ENCODE results near the gene MYL5. TPM values are rescaled to one million over a fixed set of nuclear protein-coding genes. Genes with fewer than 3 reads are reported as not detected.

MYL5 gene
- total RNA-seq, 2 donors from 2014 or later = 7.4 to 21.8 TPM

GRCh38 chr4:717601-718320, 43.4 kb downstream of the MYL5 start:
- H3K27ac Mint-ChIP-seq = peak overlapping the region in 1 of 2 donors; percentile 9
- H3K36me3 Mint-ChIP-seq = peaks cover 0 to 27% of the 10 kb centered on the region in 2 donors
- no peak for DNase-seq (ENCODE audit: low spot score in 2 of 2)
- H3K9me3 Mint-ChIP-seq = no peaks in the 10 kb centered on the region
- no peak for ATAC-seq

GRCh38 chr4:718460-718859, 44.1 kb downstream of the MYL5 start:
- DNase-seq (ENCODE audit: low spot score in 2 of 2) (no peak), ATAC-seq (no peak)
- H3K27ac Mint-ChIP-seq = peak overlapping the region in 1 of 2 donors; percentile 9
- no peaks in the 10 kb centered on the region for H3K9me3 Mint-ChIP-seq
- peaks cover 0 to 33% of the 10 kb centered on the region in 2 donors for H3K36me3 Mint-ChIP-seq

DNA sequence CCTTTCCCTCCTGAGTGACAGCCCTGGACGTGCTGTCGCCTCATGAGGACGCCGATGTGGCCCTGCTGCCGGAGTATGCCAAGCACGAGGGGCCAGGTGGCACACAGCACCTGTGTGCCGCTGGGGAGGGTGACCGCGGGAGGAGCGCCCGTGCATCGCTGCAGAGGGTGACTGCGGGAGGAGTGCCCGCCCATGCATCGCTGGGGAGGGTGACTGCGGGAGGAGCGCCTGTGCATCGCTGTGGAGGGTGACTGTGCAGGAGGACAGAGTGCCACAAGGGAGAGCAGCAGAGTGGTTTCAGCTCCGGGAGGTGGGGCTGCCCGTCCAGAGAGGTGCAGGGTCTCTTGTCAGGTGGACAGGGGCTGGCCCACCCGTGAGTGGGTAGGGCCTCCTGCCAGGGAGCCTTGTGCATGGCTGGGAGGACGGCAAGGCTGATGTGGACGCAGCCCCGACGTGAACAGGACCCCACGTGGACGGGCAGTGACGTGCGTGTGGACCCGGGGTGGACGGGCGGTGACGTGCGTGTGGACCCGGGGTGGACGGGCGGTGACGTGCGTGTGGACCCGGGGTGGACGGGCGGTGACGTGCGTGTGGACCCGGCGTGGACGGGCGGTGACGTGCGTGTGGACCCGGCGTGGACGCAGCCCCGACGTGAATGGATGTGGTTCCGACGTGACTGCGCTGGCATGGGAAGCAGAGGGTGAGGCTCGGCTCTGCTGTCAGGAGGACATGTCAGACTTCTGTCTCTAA, 45.9 kb downstream of the MYL5 start:
- H3K9me3 Mint-ChIP-seq = no peaks in the 10 kb centered on the region
- no peak for ATAC-seq

GRCh38 chr4:721261-722168, 47.2 kb downstream of the MYL5 start:
- Mint-ChIP-seq H3K27ac (peak overlapping the region; percentile 36 to 50), H3K9me3 (no peaks in the 10 kb centered on the region), H3K36me3 (peaks cover 0 to 38% of the 10 kb centered on the region in 2 donors)
- no peak for DNase-seq (ENCODE audit: low spot score in 2 of 2)
- ATAC-seq = no peak

More for the DNA sequence above, 45.9 kb downstream of the MYL5 start:
- no peak for DNase-seq (ENCODE audit: low spot score in 2 of 2)
- Mint-ChIP-seq H3K27ac (peak overlapping the region in 1 of 2 donors; percentile 3), H3K36me3 (peaks cover 0 to 38% of the 10 kb centered on the region in 2 donors)

GRCh38 chr4:722169-722725, 47.9 kb downstream of the MYL5 start:
- no peak overlapping the region for H3K27ac Mint-ChIP-seq
- ATAC-seq = no peak
- H3K9me3 Mint-ChIP-seq = no peaks in the 10 kb centered on the region
- peaks cover 0 to 38% of the 10 kb centered on the region in 2 donors for H3K36me3 Mint-ChIP-seq
- no peak for DNase-seq (ENCODE audit: low spot score in 2 of 2)

GRCh38 chr4:722851-723360, 48.6 kb downstream of the MYL5 start:
- no peak for DNase-seq (ENCODE audit: low spot score in 2 of 2)
- ATAC-seq = no peak
- Mint-ChIP-seq H3K9me3 (no peaks in the 10 kb centered on the region), H3K27ac (peak overlapping the region; percentile 44 to 71), H3K36me3 (peaks cover 0 to 38% of the 10 kb centered on the region in 2 donors)

DNA sequence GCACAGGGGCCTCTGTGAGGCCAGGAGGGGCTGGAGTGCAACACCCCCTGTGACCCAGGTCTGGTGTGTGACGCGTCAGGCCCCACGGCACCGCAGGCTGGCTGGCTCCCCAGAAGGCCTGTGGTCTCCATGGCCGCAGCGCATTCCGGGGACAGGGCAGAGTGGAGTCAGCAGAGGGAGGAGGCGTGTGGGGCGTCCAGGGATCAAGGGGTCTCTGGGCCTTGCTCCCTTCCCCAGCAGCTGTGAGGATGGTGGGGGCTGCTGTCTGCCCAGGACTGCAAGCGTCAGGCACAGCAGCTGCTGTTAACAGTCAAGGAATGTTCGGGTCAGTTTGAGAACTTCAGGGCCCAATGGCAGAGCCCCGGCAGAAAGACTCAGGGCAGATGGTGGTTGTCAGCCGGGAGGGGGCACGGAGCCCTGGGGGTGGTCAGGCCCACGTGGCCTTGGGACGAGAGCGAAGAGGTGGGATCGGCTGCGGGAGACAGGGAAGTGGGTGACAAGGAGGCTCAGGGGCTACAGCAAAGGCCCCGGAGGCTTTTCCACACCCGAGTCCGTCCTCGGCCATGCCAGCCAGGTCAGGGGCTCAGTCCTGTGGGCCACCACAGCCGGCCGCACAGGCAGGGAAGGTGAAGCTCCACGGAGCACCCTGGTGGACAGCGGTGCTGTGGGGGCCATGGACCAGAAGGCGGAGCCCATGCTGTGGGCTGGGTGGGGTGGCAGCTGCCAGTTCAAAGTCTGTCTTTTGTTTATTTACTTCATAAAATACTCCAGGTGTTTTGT, 49.6 kb downstream of the MYL5 start:
- Mint-ChIP-seq H3K9me3 (no peaks in the 10 kb centered on the region), H3K27ac (peak overlapping the region; percentile 71 to 74), H3K36me3 (peaks cover 0 to 38% of the 10 kb centered on the region in 2 donors)
- DNase-seq (ENCODE audit: low spot score in 2 of 2) = no peak
- no peak for ATAC-seq

DNA sequence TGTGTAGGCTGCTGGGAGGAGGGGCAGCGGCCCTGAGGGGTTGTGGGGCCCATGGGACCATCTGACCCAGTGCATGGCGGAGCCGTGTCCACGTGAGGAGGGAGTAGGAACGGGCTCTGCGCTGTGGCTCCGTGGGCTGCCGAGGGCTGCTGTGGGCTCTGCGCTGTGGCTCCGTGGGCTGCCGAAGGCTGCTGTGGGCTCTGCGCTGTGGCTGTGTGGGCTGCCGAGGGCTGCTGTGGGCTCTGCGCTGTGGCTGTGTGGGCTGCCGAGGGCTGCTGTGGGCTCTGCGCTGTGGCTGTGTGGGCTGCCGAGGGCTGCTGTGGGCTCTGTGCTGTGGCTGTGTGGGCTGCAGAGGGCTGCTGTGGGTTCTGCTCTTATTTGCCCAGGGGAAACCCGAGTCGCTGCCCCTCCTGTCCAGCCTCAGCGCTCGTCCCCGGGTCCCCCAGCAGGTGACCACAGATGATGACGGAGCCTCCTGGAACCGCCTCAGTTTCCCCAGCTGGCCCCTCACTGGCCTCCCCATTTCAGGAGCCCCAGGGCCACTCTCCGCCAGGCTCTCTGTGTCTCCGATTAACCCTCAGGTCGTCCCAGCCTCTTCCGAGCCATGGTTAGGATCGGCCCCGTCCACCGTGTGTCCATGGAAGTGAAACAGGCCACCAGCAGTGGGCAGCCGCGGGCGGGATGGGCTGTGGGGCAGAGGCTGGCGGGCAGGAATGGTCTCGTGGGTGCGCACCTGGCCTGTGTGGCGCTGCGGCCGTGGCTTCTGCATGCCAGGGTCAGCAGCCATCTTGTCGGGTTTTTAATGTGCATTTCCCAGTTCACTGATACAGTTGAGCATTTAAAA, 51.3 kb downstream of the MYL5 start:
- Mint-ChIP-seq H3K36me3 (peaks cover 2 to 28% of the 10 kb centered on the region in 2 donors), H3K9me3 (no peaks in the 10 kb centered on the region), H3K27ac (no peak overlapping the region)
- no peak for DNase-seq (ENCODE audit: low spot score in 2 of 2)
- ATAC-seq = no peak

DNA sequence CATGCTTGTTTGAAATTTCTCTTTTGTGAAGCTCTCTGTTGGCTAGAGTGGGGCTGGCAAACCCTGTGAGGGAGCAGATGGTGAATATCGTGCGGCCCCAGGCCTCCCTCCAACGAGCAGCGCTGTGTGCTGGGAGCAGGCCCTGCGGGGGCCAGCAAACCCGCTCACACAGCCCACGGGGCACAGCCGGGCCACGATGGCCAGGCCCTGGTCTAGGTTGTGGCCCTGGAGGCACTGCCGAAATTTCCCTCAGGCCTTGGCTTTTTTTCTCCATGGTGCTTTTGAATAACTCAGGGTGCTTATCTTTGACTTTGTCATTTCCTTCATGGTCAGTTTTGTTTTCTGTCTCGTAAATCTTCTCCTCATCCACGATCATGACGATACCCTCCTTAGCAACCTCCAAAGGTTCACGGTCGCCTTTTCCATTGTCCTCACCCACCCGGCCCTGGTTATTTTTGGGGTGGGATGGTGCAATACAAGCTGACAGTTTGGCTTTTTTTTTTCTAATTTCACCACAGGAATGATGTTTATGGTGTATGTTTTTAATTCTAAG, 52.0 kb downstream of the MYL5 start:
- ATAC-seq = no peak
- peak overlapping the region; percentile 47 to 74 for H3K27ac Mint-ChIP-seq
- DNase-seq (ENCODE audit: low spot score in 2 of 2) = no peak
- peaks cover 5 to 29% of the 10 kb centered on the region in 2 donors for H3K36me3 Mint-ChIP-seq
- no peaks in the 10 kb centered on the region for H3K9me3 Mint-ChIP-seq

DNA sequence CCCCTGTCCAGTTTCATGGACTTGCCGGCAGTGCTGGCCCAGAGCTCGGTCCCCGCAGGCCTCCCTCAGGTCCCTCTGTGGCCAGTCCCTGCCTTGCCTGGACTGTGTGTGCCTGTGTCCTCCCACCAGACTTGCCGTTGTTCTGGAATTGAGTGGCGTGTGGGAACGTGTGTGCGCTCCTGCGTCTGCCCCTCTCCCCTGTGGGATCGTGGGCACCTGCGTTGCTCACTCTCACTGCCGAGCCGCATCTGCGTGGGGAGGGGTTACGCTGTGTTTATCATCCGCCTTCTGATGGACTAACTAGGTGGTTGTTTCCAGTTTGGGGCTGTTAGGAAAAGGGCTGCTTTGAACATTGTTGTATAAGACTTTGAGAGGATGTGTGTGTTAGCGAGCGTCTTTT, 52.5 kb downstream of the MYL5 start:
- Mint-ChIP-seq H3K9me3 (no peaks in the 10 kb centered on the region), H3K36me3 (peaks cover 5 to 24% of the 10 kb centered on the region in 2 donors), H3K27ac (peak overlapping the region; percentile 47 to 74)
- DNase-seq (ENCODE audit: low spot score in 2 of 2) (no peak), ATAC-seq (no peak)

GRCh38 chr4:727576-727975, 53.2 kb downstream of the MYL5 start:
- no peak for ATAC-seq
- H3K27ac Mint-ChIP-seq = no peak overlapping the region

DNA sequence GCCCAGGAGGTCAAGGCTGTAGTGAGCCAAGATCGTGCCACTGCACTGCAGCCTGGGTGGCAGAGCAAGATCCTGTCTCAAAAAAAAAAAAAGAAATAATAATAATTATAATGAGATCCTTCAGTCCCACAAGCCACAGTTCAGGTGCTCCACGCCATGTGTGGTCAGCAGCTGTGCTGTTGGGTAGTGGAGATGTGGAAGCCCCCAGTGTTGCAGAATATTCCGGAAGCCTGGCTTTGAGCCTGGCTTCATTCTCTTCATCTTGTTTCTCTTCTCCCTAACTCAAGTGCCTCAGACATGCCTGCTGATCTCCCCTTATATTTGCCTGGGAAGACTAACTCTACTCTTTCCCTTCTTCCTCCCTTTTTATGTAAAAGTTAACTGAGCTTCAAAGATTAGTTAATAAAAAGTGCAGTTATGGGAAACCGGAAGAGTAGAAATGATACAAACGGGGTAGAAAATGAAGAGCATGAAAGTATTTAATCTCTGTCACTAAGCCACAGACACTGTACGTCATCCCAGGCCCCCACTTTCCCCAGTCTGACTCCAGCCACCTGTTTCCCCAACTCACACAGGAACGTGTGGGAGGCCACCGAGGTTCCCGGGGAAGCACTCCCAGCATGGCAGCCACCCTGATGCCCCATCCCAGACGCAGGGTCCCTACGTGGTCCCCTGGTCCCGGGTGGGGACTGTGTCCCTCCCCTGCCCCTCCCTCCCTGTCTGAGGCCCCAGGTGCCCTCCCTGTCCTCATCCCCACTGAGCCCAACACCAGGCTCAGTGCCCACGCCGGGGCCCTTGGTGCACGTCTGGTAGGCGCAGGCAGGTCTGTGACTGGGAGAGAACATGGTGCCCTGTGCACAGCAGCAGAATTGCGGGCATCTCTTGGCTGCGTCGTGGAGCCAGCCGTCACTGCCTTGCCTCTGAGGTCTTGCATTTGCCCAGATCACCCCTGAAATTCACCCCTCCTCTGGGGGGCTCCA, 55.3 kb downstream of the MYL5 start:
- no peaks in the 10 kb centered on the region for H3K9me3 Mint-ChIP-seq
- no peak for ATAC-seq
- peaks cover 5 to 14% of the 10 kb centered on the region in 2 donors for H3K36me3 Mint-ChIP-seq
- DNase-seq (ENCODE audit: low spot score in 2 of 2) = no peak
- H3K27ac Mint-ChIP-seq = no peak overlapping the region

More at GRCh38 chr4:727576-727975, 53.2 kb downstream of the MYL5 start:
- Mint-ChIP-seq H3K36me3 (peaks cover 5 to 19% of the 10 kb centered on the region in 2 donors), H3K9me3 (no peaks in the 10 kb centered on the region)
- DNase-seq (ENCODE audit: low spot score in 2 of 2) = no peak

DNA sequence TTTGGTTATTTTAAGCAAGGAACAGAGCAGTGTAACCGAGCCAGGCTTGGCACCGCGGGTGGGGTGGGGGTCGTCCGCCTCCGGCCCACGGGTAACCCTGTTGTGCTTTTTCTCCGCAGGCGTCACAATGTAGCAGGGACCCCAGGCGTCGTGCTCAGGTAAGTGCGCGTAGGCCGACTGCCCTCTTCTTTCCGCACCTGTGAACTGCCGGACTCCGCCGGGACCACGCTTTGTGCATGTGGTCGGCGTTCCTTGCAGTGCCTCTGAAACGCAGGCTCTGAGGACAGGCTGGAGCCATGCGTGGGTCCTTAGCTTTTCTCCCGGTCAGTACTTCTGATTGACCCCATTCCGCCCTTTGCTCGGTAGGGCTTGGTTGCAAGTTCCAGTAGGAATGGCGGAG, 56.2 kb downstream of the MYL5 start:
- Mint-ChIP-seq H3K9me3 (no peaks in the 10 kb centered on the region), H3K36me3 (peaks cover 5 to 14% of the 10 kb centered on the region in 2 donors), H3K27ac (no peak overlapping the region)
- DNase-seq (ENCODE audit: low spot score in 2 of 2) (no peak), ATAC-seq (no peak)
